ENCODE results near the gene CACNA1G. TPM values are rescaled to one million over a fixed set of nuclear protein-coding genes. Genes with fewer than 3 reads are reported as not detected.

The CACNA1G gene
- total and polyA plus RNA-seq, 2 experiments from 2014 or later: 19.0 to 46.1 TPM

GRCh38 chr17:50546701-50547034 lies 13.8 kb upstream of the CACNA1G start:
- no peaks in the 10 kb centered on the region for H3K9me3 ChIP-seq (ENCODE audit: low read depth)
- no peaks in the 10 kb centered on the region for H3K27me3 ChIP-seq
- H3K4me1 ChIP-seq (ENCODE audit: low read depth): peaks cover 6% of the 10 kb centered on the region
- DNase-seq (ENCODE audit: low read depth in 1 of 2, low spot score in 1 of 2): no peak
- no peaks in the 10 kb centered on the region for H3K36me3 ChIP-seq
- H3K27ac ChIP-seq: no peak overlapping the region
- TF ChIP-seq CTCF (IDR thresholded peaks at IDR 0.05; ENCODE audit: low read depth, low read length): no peak
- H3K4me3 ChIP-seq: no peak overlapping the region

- H3K4me3 ChIP-seq: peak within 1 kb of the TSS; percentile 46
- no peaks in the 10 kb centered on the region for H3K36me3 ChIP-seq
- DNase-seq (ENCODE audit: low read depth in 1 of 2, low spot score in 1 of 2): peak; percentile 95
- no peaks in the 10 kb centered on the region for H3K9me3 ChIP-seq (ENCODE audit: low read depth)
- peak; percentile 95 for TF ChIP-seq CTCF (IDR thresholded peaks at IDR 0.05; ENCODE audit: low read depth, low read length)
- H3K4me1 ChIP-seq (ENCODE audit: low read depth): peaks cover 5% of the 10 kb centered on the region
- peak within 1 kb of the TSS; percentile 36 for H3K27ac ChIP-seq
- no peaks in the 10 kb centered on the region for H3K27me3 ChIP-seq
Measured at GRCh38 chr17:50547035-50547735, 13.3 kb upstream of the CACNA1G start, which contains the start of gene SPATA20. Gene SPATA20, plus strand, starts transcription at chr17:50547174. Its CDS starts 35 bp downstream, at chr17:50547209.

- H3K36me3 ChIP-seq: no peaks in the 10 kb centered on the region
- no peaks in the 10 kb centered on the region for H3K27me3 ChIP-seq
- no peak for DNase-seq (ENCODE audit: low read depth in 1 of 2, low spot score in 1 of 2)
- H3K4me1 ChIP-seq (ENCODE audit: low read depth): peaks cover 2% of the 10 kb centered on the region
- no peak for TF ChIP-seq CTCF (IDR thresholded peaks at IDR 0.05; ENCODE audit: low read depth, low read length)
- no peaks in the 10 kb centered on the region for H3K9me3 ChIP-seq (ENCODE audit: low read depth)
- no peak overlapping the region for H3K27ac ChIP-seq
- H3K4me3 ChIP-seq: peak overlapping the region; percentile 46
Measured at GRCh38 chr17:50547736-50548083, 12.8 kb upstream of the CACNA1G start.

GRCh38 chr17:50548831-50549230 lies 11.7 kb upstream of the CACNA1G start:
- Histone ChIP-seq H3K4me1 (ENCODE audit: low read depth) (no peaks in the 10 kb centered on the region), H3K27ac (no peak overlapping the region), H3K36me3 (no peaks in the 10 kb centered on the region), H3K27me3 (no peaks in the 10 kb centered on the region), H3K9me3 (ENCODE audit: low read depth) (no peaks in the 10 kb centered on the region), H3K4me3 (no peak overlapping the region)
- TF ChIP-seq CTCF (IDR thresholded peaks at IDR 0.05; ENCODE audit: low read depth, low read length): no peak
- no peak for DNase-seq (ENCODE audit: low read depth in 1 of 2, low spot score in 1 of 2)

GRCh38 chr17:50549256-50549941 lies 11.1 kb upstream of the CACNA1G start:
- Histone ChIP-seq H3K4me1 (ENCODE audit: low read depth) (no peaks in the 10 kb centered on the region), H3K4me3 (no peak overlapping the region), H3K36me3 (no peaks in the 10 kb centered on the region), H3K9me3 (ENCODE audit: low read depth) (no peaks in the 10 kb centered on the region), H3K27me3 (no peaks in the 10 kb centered on the region), H3K27ac (no peak overlapping the region)
- DNase-seq (ENCODE audit: low read depth in 1 of 2, low spot score in 1 of 2): no peak
- TF ChIP-seq CTCF (IDR thresholded peaks at IDR 0.05; ENCODE audit: low read depth, low read length): no peak

Measured in cardiac muscle cell (in vitro differentiated cells and primary cell).